ENCODE measurements around the gene SLC25A19.

DNA sequence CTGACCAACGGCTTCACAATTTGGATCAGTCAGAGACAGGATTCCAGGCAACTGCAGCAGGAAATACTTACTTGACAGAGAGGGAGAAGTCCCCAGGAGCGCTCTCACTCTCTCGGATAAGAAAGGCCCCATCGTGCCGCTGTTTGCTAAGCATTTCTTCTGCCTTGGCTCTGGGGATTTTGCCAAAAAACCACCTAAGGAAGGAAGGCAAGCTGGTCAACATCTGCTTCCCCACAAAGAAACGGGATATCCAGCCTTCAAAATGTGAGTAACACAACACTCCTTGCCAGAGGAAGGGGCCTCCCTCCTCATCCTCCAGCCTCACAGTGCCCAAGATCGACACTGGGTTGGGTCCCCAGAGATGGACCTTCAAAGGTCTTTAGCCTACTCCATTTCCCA is 36.6 kb upstream of the SLC25A19 start:
- TF ChIP-seq GATA3 (IDR thresholded peaks at IDR 0.05; ENCODE audit: low read depth, low read length) (no peak), GATA2 (IDR thresholded peaks at IDR 0.05; ENCODE audit: low read depth, low read length) (no peak)

Measured in SH-SY5Y (cell line).